Naive B cell (primary cell): Measurements from ENCODE around the gene KRT84. TPM values are rescaled to one million over a fixed set of nuclear protein-coding genes. Genes with fewer than 3 reads are reported as not detected.

Experiments used
- ATAC-seq, 2 donors: fragments of 150-1000 bp; cut with Tn5 transposase; 2 replicates each; pipeline ENCODE4 v1.10.0; 2021; ENCODE audit warnings: low read depth in 2 of 2, mild to moderate bottlenecking in 2 of 2, moderate library complexity in 2 of 2
- DNase-seq: peaks from one replicate; pipeline ENCODE4 v3.0.0; 2022
- H3K27ac Mint-ChIP-seq, 6 donors: one replicate each; pipeline ENCODE4 v1.8.0; 2020 to 2022; ENCODE audit warnings: mild to moderate bottlenecking in 6 of 6, mixed read lengths in 6 of 6, moderate library complexity in 5 of 6, inconsistent platforms in 2 of 6
- H3K27me3 Mint-ChIP-seq, 3 donors: one replicate each; pipeline ENCODE4 v1.8.0; 2021 to 2022; ENCODE audit warnings: mixed read lengths in 3 of 3, mild to moderate bottlenecking in 1 of 3
- H3K36me3 Mint-ChIP-seq, 2 donors: one replicate each; pipeline ENCODE4 v1.8.0; 2020 to 2022; ENCODE audit warnings: mixed read lengths in 2 of 2, inconsistent platforms in 1 of 2, mild to moderate bottlenecking in 1 of 2
- H3K4me1 Mint-ChIP-seq, 3 donors: one replicate each; pipeline ENCODE4 v1.8.0; 2020 to 2022; ENCODE audit warnings: mixed read lengths in 3 of 3, inconsistent platforms in 1 of 3, mild to moderate bottlenecking in 1 of 3, moderate library complexity in 1 of 3
- H3K4me3 Mint-ChIP-seq, 8 donors: one replicate each; pipeline ENCODE4 v1.8.0; 2020 to 2022; ENCODE audit warnings: mild to moderate bottlenecking in 8 of 8, mixed read lengths in 8 of 8, moderate library complexity in 8 of 8, inconsistent platforms in 2 of 8
- H3K9me3 Mint-ChIP-seq, 7 donors: one replicate each; pipeline ENCODE4 v1.8.0; 2020 to 2022; ENCODE audit warnings: mixed read lengths in 7 of 7, mild to moderate bottlenecking in 5 of 7, inconsistent platforms in 2 of 7, moderate library complexity in 1 of 7
- polyA plus RNA-seq, 6 donors: library from polyadenylated mRNA; unstranded; fragments of 300-500 nt; fragmentation: Illumina TruSeq; gene quantifications; one replicate each; pipeline ENCODE4 v1.2.3, GENCODE V29; 2021; ENCODE audit warnings: low read depth in 6 of 6

Gene KRT84
- polyA plus RNA-seq, 6 donors from 2014 or later, result not detected

DNA sequence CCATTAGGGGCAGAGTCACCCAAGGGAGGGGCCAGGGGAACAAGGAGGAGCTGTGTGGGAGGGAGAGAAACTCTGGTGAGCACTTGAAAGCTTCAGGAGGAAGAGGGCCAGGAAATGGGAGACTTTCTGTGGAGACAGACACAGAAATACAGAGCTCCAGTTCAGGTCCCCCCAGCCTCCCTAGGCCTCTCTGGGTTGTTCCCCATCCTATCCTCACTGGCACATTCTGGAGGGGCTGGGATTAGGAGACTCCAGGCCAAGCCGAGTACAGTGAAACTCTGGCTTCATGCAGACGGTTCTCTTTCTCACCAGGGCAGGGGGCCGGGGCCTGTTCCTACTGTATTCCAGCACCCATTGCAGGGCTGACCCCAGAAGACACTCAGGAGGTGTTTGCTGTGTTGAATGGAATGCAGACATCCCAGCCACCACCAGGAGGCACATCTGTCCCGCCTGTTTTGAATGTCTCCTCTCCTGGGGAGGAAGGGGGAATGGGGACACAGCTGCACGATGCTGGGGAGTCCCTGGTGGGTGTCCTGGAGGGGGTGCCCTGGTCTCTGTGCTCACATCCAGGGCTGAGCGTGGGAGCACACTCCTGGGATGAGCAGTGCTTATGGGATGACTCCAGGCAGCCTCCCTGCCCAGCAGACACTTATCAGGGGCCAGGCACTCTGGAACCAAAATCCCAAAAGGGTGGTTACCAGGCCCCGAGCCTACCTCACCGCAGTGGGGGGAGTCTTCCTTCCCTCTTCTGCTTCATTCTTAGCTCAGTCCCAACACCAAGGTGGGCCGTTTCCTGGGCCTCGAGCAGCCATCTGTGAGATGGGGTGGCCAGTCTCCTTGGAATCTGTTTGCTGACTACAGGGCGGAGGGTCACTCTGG, 5.5 kb upstream of the KRT84 start:
- no peaks in the 10 kb centered on the region for H3K4me1 Mint-ChIP-seq
- DNase-seq, result no peak
- H3K4me3 Mint-ChIP-seq, result no peak overlapping the region
- H3K27ac Mint-ChIP-seq, result no peak overlapping the region
- peaks cover 0 to 32% (median 15%) of the 10 kb centered on the region in 3 donors for H3K27me3 Mint-ChIP-seq
- no peak for ATAC-seq
- no peaks in the 10 kb centered on the region for H3K9me3 Mint-ChIP-seq
- H3K36me3 Mint-ChIP-seq, result no peaks in the 10 kb centered on the region

DNA sequence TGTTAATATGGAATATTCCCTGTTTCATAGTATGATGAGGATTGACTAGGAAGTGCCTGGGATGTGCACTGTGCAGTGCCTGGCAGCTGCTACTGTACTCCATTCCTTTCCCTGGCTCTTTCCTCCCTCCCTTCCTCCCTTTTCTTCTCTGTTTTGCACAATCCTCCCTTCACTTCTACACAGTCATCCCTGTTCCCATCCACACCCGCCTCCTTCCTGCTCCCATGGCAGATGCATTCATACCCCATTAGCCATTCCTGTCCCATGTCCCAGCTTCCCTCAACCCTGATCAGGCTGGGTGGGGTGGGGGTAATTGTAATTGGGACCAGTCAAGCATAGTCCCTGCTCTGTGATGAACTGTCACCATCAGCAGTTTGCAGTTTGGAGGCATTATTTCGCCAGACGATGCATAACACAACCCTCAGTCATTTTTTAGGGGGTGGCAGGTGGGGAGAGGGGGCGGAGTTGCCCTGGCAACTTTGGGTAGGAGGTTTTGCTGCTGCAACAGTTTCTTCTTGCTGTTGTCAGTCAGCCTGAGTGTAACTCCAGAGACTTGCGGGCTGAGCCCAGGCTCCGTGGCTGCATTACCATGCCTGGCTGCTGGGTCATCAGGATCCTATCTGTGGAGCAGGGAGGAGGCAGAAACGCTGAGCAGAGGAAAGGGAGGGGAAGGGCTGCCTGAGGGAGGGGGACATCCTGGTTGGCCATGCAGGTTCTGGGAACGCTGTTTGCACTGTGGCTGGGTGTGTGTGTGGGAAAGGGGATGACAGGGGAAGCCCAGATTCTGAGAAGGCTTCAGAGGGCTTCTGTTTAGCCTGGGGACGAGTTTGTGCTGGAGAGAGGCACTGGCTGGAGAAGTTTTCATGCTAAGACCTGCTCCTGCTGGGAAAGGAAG, 4.1 kb upstream of the KRT84 start:
- H3K4me1 Mint-ChIP-seq, result no peaks in the 10 kb centered on the region
- H3K27ac Mint-ChIP-seq, result no peak overlapping the region
- ATAC-seq (no peak), DNase-seq (no peak)
- no peak overlapping the region for H3K4me3 Mint-ChIP-seq
- H3K36me3 Mint-ChIP-seq, result no peaks in the 10 kb centered on the region
- H3K27me3 Mint-ChIP-seq, result peaks cover 0 to 25% (median 7%) of the 10 kb centered on the region in 3 donors
- H3K9me3 Mint-ChIP-seq, result no peaks in the 10 kb centered on the region

DNA sequence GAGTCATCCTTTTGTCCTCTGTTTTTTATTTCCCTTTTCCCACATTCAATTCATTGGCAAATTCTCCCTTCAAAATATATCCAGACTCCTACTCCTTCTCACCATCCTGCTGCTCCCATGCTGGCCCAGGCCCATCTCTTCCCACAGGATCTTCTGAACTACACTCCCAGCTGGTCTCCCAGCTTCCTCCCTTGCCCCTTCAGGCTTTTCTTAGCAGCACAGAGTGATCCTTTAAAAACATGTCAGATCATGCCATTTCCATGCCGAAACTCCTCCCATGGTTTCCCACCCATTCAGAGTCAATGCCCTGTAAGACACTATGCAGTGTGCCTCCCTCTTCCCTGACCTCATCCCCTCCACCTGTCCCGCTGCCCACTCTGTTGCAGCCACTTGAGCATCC, 2.4 kb upstream of the KRT84 start:
- no peak for ATAC-seq
- no peak for DNase-seq
- Mint-ChIP-seq H3K4me1 (peaks cover 0 to 2% (median 0%) of the 10 kb centered on the region in 3 donors), H3K4me3 (no peak overlapping the region), H3K27ac (no peak overlapping the region), H3K27me3 (peaks cover 0 to 17% (median 7%) of the 10 kb centered on the region in 3 donors), H3K9me3 (no peaks in the 10 kb centered on the region), H3K36me3 (no peaks in the 10 kb centered on the region)

DNA sequence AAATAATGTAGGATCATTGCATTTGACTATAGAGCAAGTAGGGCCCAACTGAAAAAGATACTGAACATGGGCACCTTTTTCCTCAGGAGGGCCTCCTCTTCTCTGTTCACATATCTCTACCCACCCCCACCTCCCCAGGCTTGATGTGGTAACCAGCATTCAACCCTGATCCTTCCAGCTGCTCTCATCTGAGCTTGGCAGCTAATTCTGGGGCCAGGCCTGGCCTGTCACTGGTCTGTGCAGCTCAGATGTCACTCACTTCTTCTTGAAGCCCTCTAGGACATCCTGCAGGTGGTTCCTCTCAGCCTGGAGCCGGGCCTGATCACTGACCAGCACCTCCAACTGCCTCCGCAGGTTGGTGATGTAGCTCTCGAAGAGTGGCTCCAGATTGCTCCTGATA, 2.1 kb downstream of the KRT84 start:
- no peak for DNase-seq
- peaks cover 0 to 18% (median 14%) of the 10 kb centered on the region in 3 donors for H3K27me3 Mint-ChIP-seq
- no peak for ATAC-seq
- peaks cover 0 to 5% (median 0%) of the 10 kb centered on the region in 3 donors for H3K4me1 Mint-ChIP-seq
- H3K27ac Mint-ChIP-seq, result no peak overlapping the region
- H3K9me3 Mint-ChIP-seq, result no peaks in the 10 kb centered on the region
- H3K36me3 Mint-ChIP-seq, result no peaks in the 10 kb centered on the region
- no peak overlapping the region for H3K4me3 Mint-ChIP-seq

DNA sequence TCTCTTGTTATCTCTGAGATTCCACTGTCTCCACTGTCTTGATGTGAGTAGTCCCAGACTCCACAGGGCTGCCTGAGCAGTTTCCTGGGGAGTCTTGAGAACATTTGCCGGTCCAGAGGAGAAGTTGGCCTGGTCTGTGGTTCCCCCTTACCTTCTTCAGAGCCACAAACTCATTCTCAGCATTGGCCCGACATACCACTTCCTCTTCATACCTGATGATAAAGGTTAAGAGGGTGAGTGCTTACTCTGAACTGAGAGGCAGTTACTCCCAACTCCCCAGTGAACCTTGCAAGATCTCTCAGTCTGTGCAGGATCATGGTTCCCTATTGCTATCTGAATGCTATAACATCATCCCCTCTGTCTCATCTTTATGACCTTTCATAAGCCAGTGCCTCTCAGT, 2.6 kb downstream of the KRT84 start:
- H3K4me3 Mint-ChIP-seq, result no peak overlapping the region
- peaks cover 0 to 20% (median 14%) of the 10 kb centered on the region in 3 donors for H3K27me3 Mint-ChIP-seq
- H3K27ac Mint-ChIP-seq, result no peak overlapping the region
- peaks cover 0 to 5% (median 0%) of the 10 kb centered on the region in 3 donors for H3K4me1 Mint-ChIP-seq
- H3K36me3 Mint-ChIP-seq, result no peaks in the 10 kb centered on the region
- ATAC-seq (no peak), DNase-seq (no peak)
- H3K9me3 Mint-ChIP-seq, result no peaks in the 10 kb centered on the region

DNA sequence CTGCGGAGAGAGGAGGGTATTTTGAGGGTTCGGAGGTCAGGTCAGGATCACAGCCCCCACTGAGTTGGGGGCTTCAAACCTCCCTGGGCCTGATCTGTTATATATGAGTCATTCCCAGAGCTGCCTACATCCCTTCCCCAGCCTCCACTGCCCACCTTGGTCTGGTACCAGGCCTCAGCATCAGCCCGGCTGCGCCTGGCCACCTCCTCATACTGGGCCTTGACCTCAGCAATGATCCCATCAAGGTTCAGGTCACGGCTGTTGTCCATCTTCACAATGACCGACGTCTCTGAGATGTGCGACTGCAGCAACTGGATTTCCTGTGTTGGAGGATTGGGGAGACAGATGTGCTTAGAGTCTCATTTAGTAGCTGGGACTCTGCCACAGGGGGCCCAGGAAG, 4.2 kb downstream of the KRT84 start:
- no peaks in the 10 kb centered on the region for H3K36me3 Mint-ChIP-seq
- H3K9me3 Mint-ChIP-seq, result no peaks in the 10 kb centered on the region
- peaks cover 13 to 36% (median 20%) of the 10 kb centered on the region in 3 donors for H3K27me3 Mint-ChIP-seq
- H3K4me1 Mint-ChIP-seq, result peaks cover 0 to 5% (median 0%) of the 10 kb centered on the region in 3 donors
- no peak for ATAC-seq
- H3K27ac Mint-ChIP-seq, result no peak overlapping the region
- H3K4me3 Mint-ChIP-seq, result no peak overlapping the region
- no peak for DNase-seq

DNA sequence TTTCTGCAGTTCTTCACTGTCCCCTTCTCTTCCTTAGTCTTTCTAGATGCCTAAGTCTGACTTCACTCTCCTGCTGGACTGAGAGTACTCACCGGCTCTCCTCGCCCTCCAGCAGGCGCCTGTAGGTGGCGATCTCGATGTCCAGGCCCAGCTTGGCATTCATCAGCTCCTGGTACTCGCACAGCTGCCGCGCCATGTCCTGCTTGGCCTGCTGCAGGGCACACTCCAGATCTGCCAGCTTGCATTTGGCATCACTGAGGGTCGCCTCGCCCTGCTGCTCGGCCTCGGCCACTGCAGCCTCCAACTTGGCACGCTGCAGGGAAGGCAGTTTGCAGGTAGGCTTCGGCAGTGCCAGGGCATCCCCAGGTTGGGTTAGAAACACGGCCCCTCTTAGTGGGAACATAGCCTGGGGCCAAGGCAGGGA, 5.2 kb downstream of the KRT84 start:
- DNase-seq, result no peak
- ATAC-seq, result no peak
- Mint-ChIP-seq H3K27ac (no peak overlapping the region), H3K4me3 (no peak overlapping the region), H3K4me1 (peaks cover 0 to 5% (median 0%) of the 10 kb centered on the region in 3 donors), H3K27me3 (peaks cover 15 to 45% (median 24%) of the 10 kb centered on the region in 3 donors), H3K36me3 (no peaks in the 10 kb centered on the region), H3K9me3 (peaks cover 0 to 1% (median 0%) of the 10 kb centered on the region in 7 donors)

DNA sequence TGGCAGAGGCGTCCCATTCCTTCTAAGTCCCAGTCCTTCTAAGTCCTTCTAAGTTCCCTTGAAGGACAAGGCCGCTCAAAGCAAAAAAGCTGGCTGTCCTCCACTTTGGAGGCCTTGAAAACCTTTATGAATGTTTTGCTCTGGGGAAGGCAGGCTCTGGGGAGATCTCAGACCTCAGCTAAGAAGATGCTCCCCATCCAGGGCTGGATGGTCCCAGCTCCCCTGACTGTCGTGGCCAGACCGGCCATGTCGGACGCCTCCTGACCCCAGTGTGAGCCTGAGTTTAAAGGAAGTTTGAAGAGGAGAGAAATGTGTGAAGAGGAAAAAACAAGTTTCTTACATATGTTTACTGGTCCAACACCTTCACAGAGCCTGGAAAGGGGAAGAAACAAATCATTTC, 5.9 kb downstream of the KRT84 start:
- ATAC-seq, result no peak

DNA sequence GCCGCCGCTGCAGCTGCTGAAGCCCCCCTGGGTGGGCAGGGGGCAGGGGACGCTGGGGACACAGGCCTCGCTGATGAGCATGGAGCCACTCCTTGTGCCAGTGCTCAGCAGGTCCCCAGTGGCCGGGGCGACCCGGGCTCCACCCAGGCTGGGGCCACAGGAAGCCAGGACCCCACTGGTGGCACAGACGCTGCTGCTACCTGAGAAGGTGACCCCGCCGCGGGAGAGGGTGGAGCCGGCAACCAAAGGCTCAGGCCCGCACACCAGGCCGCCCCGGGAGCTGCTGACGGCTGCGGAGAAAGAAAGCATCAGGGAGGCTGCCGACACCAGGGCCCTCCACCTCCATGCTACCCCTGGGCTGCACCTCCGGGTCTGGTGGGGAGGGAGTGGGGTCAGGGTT, 7.4 kb downstream of the KRT84 start:
- DNase-seq (no peak), ATAC-seq (no peak)
- peaks cover 0 to 6% of the 10 kb centered on the region in 2 donors for H3K36me3 Mint-ChIP-seq

More for the DNA sequence above, 5.9 kb downstream of the KRT84 start:
- Mint-ChIP-seq H3K27me3 (peaks cover 17 to 46% (median 24%) of the 10 kb centered on the region in 3 donors), H3K9me3 (peaks cover 0 to 2% (median 0%) of the 10 kb centered on the region in 7 donors), H3K27ac (no peak overlapping the region), H3K36me3 (no peaks in the 10 kb centered on the region), H3K4me3 (no peak overlapping the region), H3K4me1 (peaks cover 0 to 5% (median 0%) of the 10 kb centered on the region in 3 donors)
- no peak for DNase-seq

DNA sequence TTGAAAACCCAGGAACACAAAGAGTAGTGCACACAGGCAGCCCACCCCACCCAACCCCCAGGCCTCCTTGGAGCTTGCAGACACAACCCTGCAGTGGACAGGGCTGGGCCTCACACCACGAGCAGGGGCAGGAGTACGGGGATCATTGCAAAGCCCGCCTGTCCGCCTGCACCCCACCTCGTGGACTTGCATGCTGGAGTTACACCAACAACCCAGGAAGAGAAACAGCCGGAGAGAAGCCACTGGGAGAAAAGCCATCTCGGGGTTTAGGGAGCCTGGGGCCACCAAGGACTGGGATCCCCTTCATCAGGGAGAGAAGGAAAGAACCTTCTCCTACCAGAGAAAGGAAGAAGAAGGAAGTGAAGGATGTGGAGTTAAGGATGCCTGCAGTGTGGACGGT, 8.2 kb downstream of the KRT84 start:
- DNase-seq (no peak), ATAC-seq (no peak)
- peaks cover 0 to 16% (median 7%) of the 10 kb centered on the region in 7 donors for H3K9me3 Mint-ChIP-seq
- H3K4me3 Mint-ChIP-seq, result no peak overlapping the region
- H3K36me3 Mint-ChIP-seq, result peaks cover 0 to 6% of the 10 kb centered on the region in 2 donors
- no peak overlapping the region for H3K27ac Mint-ChIP-seq
- H3K27me3 Mint-ChIP-seq, result peaks cover 18 to 46% (median 24%) of the 10 kb centered on the region in 3 donors
- no peaks in the 10 kb centered on the region for H3K4me1 Mint-ChIP-seq

More for the DNA sequence above, 7.4 kb downstream of the KRT84 start:
- peaks cover 0 to 15% (median 7%) of the 10 kb centered on the region in 7 donors for H3K9me3 Mint-ChIP-seq
- H3K27me3 Mint-ChIP-seq, result peaks cover 17 to 46% (median 24%) of the 10 kb centered on the region in 3 donors
- H3K4me1 Mint-ChIP-seq, result peaks cover 0 to 5% (median 0%) of the 10 kb centered on the region in 3 donors
- H3K4me3 Mint-ChIP-seq, result no peak overlapping the region
- no peak overlapping the region for H3K27ac Mint-ChIP-seq

DNA sequence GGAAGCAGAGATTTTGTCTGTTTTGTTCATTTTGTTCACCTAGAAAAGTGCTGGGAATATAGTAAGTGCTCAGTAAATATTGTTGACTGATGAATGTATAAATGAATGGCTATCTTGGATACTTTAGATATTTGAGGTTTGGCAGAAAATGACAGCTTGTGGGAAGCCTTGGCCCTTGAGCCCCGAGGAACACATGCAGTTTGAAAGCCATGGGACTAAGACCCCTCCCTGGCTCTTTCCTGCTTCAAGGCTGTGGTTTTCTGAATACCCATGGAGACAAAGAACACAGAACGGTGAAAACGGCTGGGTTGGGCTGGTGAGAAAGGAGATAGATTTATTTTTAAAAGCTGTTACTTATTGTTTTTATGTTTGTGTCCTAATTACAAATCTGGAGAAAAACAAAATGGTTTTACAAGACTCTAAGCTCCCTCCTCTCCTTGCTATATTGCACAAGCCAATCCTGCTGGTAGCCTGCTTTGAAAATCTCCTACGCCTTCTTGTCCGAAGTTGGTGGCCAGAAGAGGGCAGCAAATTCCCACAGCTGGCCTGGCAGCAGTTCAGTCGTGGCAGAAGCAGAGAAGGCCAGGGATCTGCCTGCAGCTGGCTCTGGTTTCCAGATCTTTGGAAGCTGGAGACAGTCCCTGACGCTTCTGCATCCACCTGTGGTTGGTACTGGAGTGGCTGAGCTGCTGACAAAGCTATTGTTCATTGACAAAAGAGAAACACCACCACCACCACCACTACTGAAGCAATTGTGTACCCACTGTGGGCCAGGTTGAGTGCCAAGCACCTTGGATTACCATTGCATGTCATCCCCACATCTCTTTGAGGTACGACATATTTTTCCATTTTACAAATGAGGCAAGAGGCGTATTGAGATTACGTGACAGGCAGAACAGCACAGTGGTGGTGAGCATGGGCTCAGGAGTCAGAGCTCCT, 13.0 kb downstream of the KRT84 start:
- no peak overlapping the region for H3K4me3 Mint-ChIP-seq
- peaks cover 16 to 50% (median 46%) of the 10 kb centered on the region in 3 donors for H3K27me3 Mint-ChIP-seq
- ATAC-seq, result no peak
- peaks cover 0 to 6% of the 10 kb centered on the region in 2 donors for H3K36me3 Mint-ChIP-seq
- no peak overlapping the region for H3K27ac Mint-ChIP-seq
- peaks cover 0 to 16% (median 7%) of the 10 kb centered on the region in 7 donors for H3K9me3 Mint-ChIP-seq
- no peak for DNase-seq
- no peaks in the 10 kb centered on the region for H3K4me1 Mint-ChIP-seq

DNA sequence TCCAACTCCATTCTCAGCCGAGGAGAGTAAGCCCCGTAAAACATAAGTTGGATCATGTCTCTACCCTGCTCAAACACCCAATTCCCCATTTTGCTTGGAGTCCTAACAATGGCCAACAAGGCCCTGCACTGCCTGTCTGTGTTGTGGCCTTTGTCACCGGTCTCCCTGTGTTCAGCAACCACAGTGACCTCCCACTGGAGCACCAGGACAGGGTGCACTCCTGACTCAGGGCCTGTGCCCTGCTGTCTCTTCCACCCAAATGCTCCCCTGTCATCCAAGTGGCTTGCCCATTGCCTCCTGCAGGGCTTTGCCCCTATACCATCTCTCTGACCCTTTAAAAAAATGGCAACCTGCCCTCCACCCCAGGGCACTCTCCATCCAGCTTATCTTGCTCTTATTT, 13.7 kb downstream of the KRT84 start:
- Mint-ChIP-seq H3K27me3 (peaks cover 15 to 44% (median 41%) of the 10 kb centered on the region in 3 donors), H3K4me1 (no peaks in the 10 kb centered on the region), H3K9me3 (peaks cover 0 to 16% (median 7%) of the 10 kb centered on the region in 7 donors), H3K27ac (peak overlapping the region in 1 of 6 donors; percentile 4), H3K36me3 (peaks cover 0 to 6% of the 10 kb centered on the region in 2 donors), H3K4me3 (no peak overlapping the region)
- ATAC-seq (no peak), DNase-seq (no peak)
